ENCODE data around the gene SYVN1. TPM values are rescaled to one million over a fixed set of nuclear protein-coding genes. Genes with fewer than 3 reads are reported as not detected.

SYVN1 gene
- polyA plus RNA-seq, result 24.2 and 35.0 TPM in 2 replicates

GRCh38 chr11:65134240-65134951, at the start of gene SYVN1:
TSS of gene SYVN1 (minus strand) at chr11:65134519. CDS start at chr11:65133601, 918 bp downstream.

GRCh38 chr11:65181569-65182257, 47.4 kb upstream of the SYVN1 start, which contains the start of gene CAPN1:
TSS of gene CAPN1 (plus strand) at chr11:65181928. CDS start at chr11:65182702, 774 bp downstream.

GRCh38 chr11:65170058-65170534, 35.8 kb upstream of the SYVN1 start, which contains the start of gene SPDYC:
TSS of gene SPDYC (plus strand) at chr11:65170233. CDS start at chr11:65171358, 1,125 bp downstream.

GRCh38 chr11:65121865-65122696, 12.2 kb downstream of the SYVN1 start, which contains the start of the genes FAU and MRPL49:
TSS of gene FAU (minus strand) at chr11:65122134. CDS start at chr11:65121813, 321 bp downstream.
TSS of gene MRPL49 (plus strand) at chr11:65122321. CDS start at chr11:65122347, 26 bp downstream.

GRCh38 chr11:65117206-65118096, 16.9 kb downstream of the SYVN1 start, which contains the start of gene ZNHIT2:
TSS of gene ZNHIT2 (minus strand) at chr11:65117701. CDS start at chr11:65117653, 48 bp downstream.

GRCh38 chr11:65111744-65112545, 22.4 kb downstream of the SYVN1 start, which contains the start of gene TM7SF2:
TSS of gene TM7SF2 (plus strand) at chr11:65111872. CDS start at chr11:65112016, 144 bp downstream.

GRCh38 chr11:65095974-65096806, 38.1 kb downstream of the SYVN1 start, which contains the start of gene VPS51:
TSS of gene VPS51 (plus strand) at chr11:65096214. CDS start at chr11:65096251, 37 bp downstream.

GRCh38 chr11:65083834-65084597, 50.3 kb downstream of the SYVN1 start, which contains the start of the genes CDCA5 and ZFPL1:
TSS of gene CDCA5 (minus strand) at chr11:65084040. CDS start at chr11:65083978, 62 bp downstream.
TSS of gene ZFPL1 (plus strand) at chr11:65084222. CDS start at chr11:65084699, 477 bp downstream.

Other genes with a start within 250 kb of the SYVN1 start
- gene ATG2A, start 217.3 kb downstream of the SYVN1 start, polyA plus RNA-seq, result 0.70 and 0.73 TPM in 2 replicates
- 1.5 and 3.1 TPM in 2 replicates for gene PPP2R5B, start 209.8 kb downstream of the SYVN1 start, polyA plus RNA-seq
- not detected in 2 replicates for gene GPHA2, start 198.6 kb downstream of the SYVN1 start, polyA plus RNA-seq
- gene MAJIN, start 162.4 kb downstream of the SYVN1 start, polyA plus RNA-seq, result 3.6 and 3.8 TPM in 2 replicates
- not detected in 2 replicates for gene BATF2, start 137.5 kb downstream of the SYVN1 start, polyA plus RNA-seq
- gene ARL2, start 120.4 kb downstream of the SYVN1 start, polyA plus RNA-seq, result 42.7 and 68.3 TPM in 2 replicates
- gene SNX15, start 107.1 kb downstream of the SYVN1 start, polyA plus RNA-seq, result 4.7 and 7.0 TPM in 2 replicates
- gene SAC3D1, start 93.3 kb downstream of the SYVN1 start, polyA plus RNA-seq, result 1.3 and 3.6 TPM in 2 replicates
- gene NAALADL1, start 76.0 kb downstream of the SYVN1 start, polyA plus RNA-seq, result not detected in 2 replicates
- 0.29 and 1.8 TPM in 2 replicates for gene CDCA5, start 50.5 kb downstream of the SYVN1 start, polyA plus RNA-seq
- gene ZFPL1, start 50.3 kb downstream of the SYVN1 start, polyA plus RNA-seq, result 11.0 and 14.9 TPM in 2 replicates
- gene VPS51, start 38.3 kb downstream of the SYVN1 start, polyA plus RNA-seq, result 15.7 and 25.0 TPM in 2 replicates
- gene TM7SF2, start 22.6 kb downstream of the SYVN1 start, polyA plus RNA-seq, result 17.1 and 28.2 TPM in 2 replicates
- gene ZNHIT2, start 16.8 kb downstream of the SYVN1 start, polyA plus RNA-seq, result 0.19 and 1.9 TPM in 2 replicates
- 384 and 510 TPM in 2 replicates for gene FAU, start 12.4 kb downstream of the SYVN1 start, polyA plus RNA-seq
- gene MRPL49, start 12.2 kb downstream of the SYVN1 start, polyA plus RNA-seq, result 8.6 and 13.7 TPM in 2 replicates
- not detected in 2 replicates for gene SPDYC, start 35.7 kb upstream of the SYVN1 start, polyA plus RNA-seq
- 4.1 and 6.8 TPM in 2 replicates for gene CAPN1, start 47.4 kb upstream of the SYVN1 start, polyA plus RNA-seq
- 1.6 and 4.8 TPM in 2 replicates for gene POLA2, start 127.4 kb upstream of the SYVN1 start, polyA plus RNA-seq
- 2.8 and 4.2 TPM in 2 replicates for gene CDC42EP2, start 180.3 kb upstream of the SYVN1 start, polyA plus RNA-seq
- gene DPF2, start 199.3 kb upstream of the SYVN1 start, polyA plus RNA-seq, result 19.0 and 20.5 TPM in 2 replicates
- gene TIGD3, start 220.2 kb upstream of the SYVN1 start, polyA plus RNA-seq, result 1.7 and 1.8 TPM in 2 replicates
- 0.51 TPM in 1 of 2 replicates, not detected in the other for gene SLC25A45, start 248.1 kb upstream of the SYVN1 start, polyA plus RNA-seq

Data from Purkinje cell (primary cell).